K562 (cell line): ENCODE results near the gene COL25A1.

Experiments used
- BCL6 ChIP-seq: fragments of 250-450 bp; sonication (Bioruptor Pico); IDR thresholded peaks from 2 replicates; pipeline ENCODE4 v1.4.0; 2020
- E2F6 ChIP-seq, 2 experiments: IDR thresholded peaks; 2 replicates each; pipeline ENCODE4 v1.6.1; 2011; ENCODE audit warnings: borderline replicate concordance in 1 of 2, control low read depth in 1 of 2, low read depth in 1 of 2, low read length in 1 of 2, mild to moderate bottlenecking in 1 of 2, mixed read lengths in 1 of 2, moderate library complexity in 1 of 2; ENCODE audit not compliant: insufficient read depth in 1 of 2, insufficient read length in 1 of 2, poor library complexity in 1 of 2, severe bottlenecking in 1 of 2; ENCODE audit errors: extremely low read depth in 1 of 2
- EZH2 ChIP-seq: IDR thresholded peaks from 2 replicates; pipeline ENCODE4 v1.6.1; 2012; ENCODE audit warnings: low read depth, mild to moderate bottlenecking, inconsistent platforms, low read length, borderline replicate concordance
- NBN ChIP-seq: fragments of 450-650 bp; IDR thresholded peaks from 2 replicates; pipeline ENCODE4 v1.6.1; 2016; ENCODE audit warnings: low read depth, mild to moderate bottlenecking
- NR2C2 ChIP-seq, 2 experiments: fragments of 200-800 bp in 1 of 2; sonication (Bioruptor generic) in 1 of 2; sonication (generic) in 1 of 2; formaldehyde crosslinking in 1 of 2; IDR thresholded peaks; 2 replicates each; pipeline versions ENCODE4 v1.6.1 to v1.8.0; 2016 to 2022; ENCODE audit warnings: mild to moderate bottlenecking in 1 of 2, missing compliant biosample characterization in 1 of 2, missing genetic modification characterization in 1 of 2, missing genetic modification reagents in 1 of 2
- NRF1 ChIP-seq, 2 experiments: fragments of 450-650 bp; IDR thresholded peaks in 1 of 2; conservative IDR thresholded peaks in 1 of 2; 2 replicates each; pipeline ENCODE4 v1.6.1; 2014; ENCODE audit warnings: mild to moderate bottlenecking in 2 of 2
- POLR2AphosphoS5 ChIP-seq: IDR thresholded peaks from 2 replicates; pipeline ENCODE4 v1.6.1; 2011; ENCODE audit warnings: mild to moderate bottlenecking, low read depth, low read length, moderate library complexity; ENCODE audit not compliant: control insufficient read depth, insufficient read depth
- RAD21 ChIP-seq, 2 experiments: fragments of 250-450 bp in 1 of 2; fragments of 450-650 bp in 1 of 2; sonication (Bioruptor Pico) in 1 of 2; formaldehyde crosslinking in 1 of 2; IDR thresholded peaks in 1 of 2; conservative IDR thresholded peaks in 1 of 2; 2 replicates each; pipeline versions ENCODE4 v1.4.0 to v1.8.0; 2020 to 2022; ENCODE audit warnings: mild to moderate bottlenecking in 2 of 2, moderate library complexity in 1 of 2
- RBFOX2 ChIP-seq: fragments of 200-400 bp; formaldehyde crosslinking; IDR thresholded peaks from 2 replicates; pipeline ENCODE4 v1.6.1; 2017; ENCODE audit warnings: low read depth, mild to moderate bottlenecking, low read length, moderate library complexity
- STAT6 ChIP-seq: sonication (generic); formaldehyde crosslinking; IDR thresholded peaks from 2 replicates; pipeline ENCODE4 v1.8.1; 2023; ENCODE audit warnings: mild to moderate bottlenecking, missing genetic modification reagents
- TOE1 ChIP-seq, 2 experiments: fragments of 450-650 bp in 1 of 2; sonication (generic) in 1 of 2; formaldehyde crosslinking in 1 of 2; IDR thresholded peaks; 2 replicates each; pipeline versions ENCODE4 v1.7.1 to v1.8.0; 2016 to 2022; ENCODE audit warnings: borderline replicate concordance in 2 of 2, mild to moderate bottlenecking in 2 of 2, antibody characterized with exemption in 1 of 2, inconsistent platforms in 1 of 2, low read depth in 1 of 2, missing genetic modification reagents in 1 of 2, moderate library complexity in 1 of 2
- ZEB2 ChIP-seq: fragments of 450-650 bp; IDR thresholded peaks from 2 replicates; pipeline ENCODE4 v1.6.1; 2016
- ZNF311 ChIP-seq: fragments of 250-450 bp; sonication (Bioruptor Pico); IDR thresholded peaks from 2 replicates; pipeline ENCODE4 v1.4.0; 2020; ENCODE audit warnings: mild to moderate bottlenecking, moderate library complexity
- TF ChIP-seq, protein P1 (sequence below), 3 experiments: IDR thresholded peaks in 2 of 3; conservative IDR thresholded peaks in 1 of 3; 2 replicates each; pipeline ENCODE4 v1.5.1; 2011 to 2012; ENCODE audit warnings: low read length in 3 of 3, mild to moderate bottlenecking in 3 of 3, control low read depth in 2 of 3, improper control_type of control experiment in 1 of 3, inconsistent platforms in 1 of 3, low read depth in 1 of 3, mixed read lengths in 1 of 3, moderate library complexity in 1 of 3; ENCODE audit not compliant: insufficient read depth in 2 of 3

GRCh38 chr4:109235683-109236082 is 66.8 kb downstream of the COL25A1 start:
- TF ChIP-seq NRF1 (conservative IDR thresholded peaks at IDR 0.05 in 1 of 2, IDR thresholded peaks at IDR 0.05 in 1 of 2) (no peak), TOE1 (IDR thresholded peaks at IDR 0.05; ENCODE audit: borderline replicate concordance) (no peak), TOE1 (CRISPR knock-in tag; IDR thresholded peaks at IDR 0.05; ENCODE audit: borderline replicate concordance, low read depth) (no peak), BCL6 (CRISPR knock-in tag) (no peak), STAT6 (CRISPR knock-in tag) (no peak), NR2C2 (CRISPR knock-in tag; IDR thresholded peaks at IDR 0.05) (no peak), NR2C2 (tag; IDR thresholded peaks at IDR 0.05) (no peak), EZH2 (no peak), RBFOX2 (no peak), ZEB2 (no peak), NBN (no peak), E2F6 (IDR thresholded peaks at IDR 0.05; ENCODE audit: borderline replicate concordance in 1 of 2, extremely low read depth in 1 of 2, insufficient read depth in 1 of 2, insufficient read length in 1 of 2, low read depth in 1 of 2, low read length in 1 of 2, poor library complexity in 1 of 2, severe bottlenecking in 1 of 2) (no peak), RAD21 (CRISPR knock-in tag; conservative IDR thresholded peaks at IDR 0.05 in 1 of 2, IDR thresholded peaks at IDR 0.05 in 1 of 2) (no peak), POLR2AphosphoS5 (no peak), ZNF311 (CRISPR knock-in tag) (no peak)
- TF ChIP-seq, protein P1, sequence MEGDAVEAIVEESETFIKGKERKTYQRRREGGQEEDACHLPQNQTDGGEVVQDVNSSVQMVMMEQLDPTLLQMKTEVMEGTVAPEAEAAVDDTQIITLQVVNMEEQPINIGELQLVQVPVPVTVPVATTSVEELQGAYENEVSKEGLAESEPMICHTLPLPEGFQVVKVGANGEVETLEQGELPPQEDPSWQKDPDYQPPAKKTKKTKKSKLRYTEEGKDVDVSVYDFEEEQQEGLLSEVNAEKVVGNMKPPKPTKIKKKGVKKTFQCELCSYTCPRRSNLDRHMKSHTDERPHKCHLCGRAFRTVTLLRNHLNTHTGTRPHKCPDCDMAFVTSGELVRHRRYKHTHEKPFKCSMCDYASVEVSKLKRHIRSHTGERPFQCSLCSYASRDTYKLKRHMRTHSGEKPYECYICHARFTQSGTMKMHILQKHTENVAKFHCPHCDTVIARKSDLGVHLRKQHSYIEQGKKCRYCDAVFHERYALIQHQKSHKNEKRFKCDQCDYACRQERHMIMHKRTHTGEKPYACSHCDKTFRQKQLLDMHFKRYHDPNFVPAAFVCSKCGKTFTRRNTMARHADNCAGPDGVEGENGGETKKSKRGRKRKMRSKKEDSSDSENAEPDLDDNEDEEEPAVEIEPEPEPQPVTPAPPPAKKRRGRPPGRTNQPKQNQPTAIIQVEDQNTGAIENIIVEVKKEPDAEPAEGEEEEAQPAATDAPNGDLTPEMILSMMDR (IDR thresholded peaks at IDR 0.05 in 2 of 3, conservative IDR thresholded peaks at IDR 0.05 in 1 of 3; ENCODE audit: insufficient read depth in 2 of 3, low read depth in 1 of 3, low read length in 3 of 3), result no peak
